ENCODE measurements around the gene IGSF22. TPM values are rescaled to one million over a fixed set of nuclear protein-coding genes. Genes with fewer than 3 reads are reported as not detected.

Gene IGSF22
- 0.04 TPM for polyA plus RNA-seq (2013, experiment 1 of 2)
- 0.08 TPM for polyA plus RNA-seq (2013, experiment 2 of 2)

DNA sequence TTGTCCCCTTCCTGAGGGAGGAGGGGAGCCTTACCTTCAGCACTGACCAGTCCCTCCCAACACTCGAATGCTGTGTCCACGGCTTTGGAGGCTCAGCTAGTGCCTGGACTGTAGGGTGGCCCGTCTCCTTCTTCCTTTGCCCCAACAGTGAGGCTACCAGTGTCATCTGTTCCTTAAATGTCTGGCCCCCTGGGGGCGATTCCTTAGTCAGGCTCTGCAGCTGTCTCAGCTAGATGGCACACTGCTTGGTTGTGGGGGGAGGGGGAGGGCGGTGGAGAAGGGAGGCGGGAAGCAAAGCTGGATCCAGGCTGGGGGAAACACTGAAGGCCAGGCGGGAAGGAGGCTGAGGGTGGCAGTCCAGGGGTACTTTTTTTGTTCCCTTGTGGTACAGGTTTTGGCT is at the start of gene IGSF22:
IGSF22 (minus strand) TSS at position 149 of the 400 bp plus-strand sequence. CDS start 1,952 bp downstream, outside the sequence.
- Histone ChIP-seq H2BK120ac (ENCODE audit: low read depth, low read length) (no peak within 1 kb of the TSS), H2BK12ac (ENCODE audit: low read length) (no peak within 1 kb of the TSS), H4K91ac (ENCODE audit: low read depth, low read length, poor library complexity) (no peak within 1 kb of the TSS), H3K4me3 (ENCODE audit: low read length in 2 of 2) (no peak within 1 kb of the TSS), H2AFZ (ENCODE audit: low read length) (no peak within 1 kb of the TSS), H3K14ac (ENCODE audit: low read length) (no peak within 1 kb of the TSS), H2BK5ac (ENCODE audit: low read length) (no peak within 1 kb of the TSS), H3K4ac (ENCODE audit: low read length) (no peak within 1 kb of the TSS), H3K36me3 (replicated peaks in 1 of 2; ENCODE audit: control insufficient read depth in 2 of 2, insufficient read depth in 2 of 2, low read length in 2 of 2) (peaks cover 0 to 2% of the 10 kb centered on the region in 2 donors), H2AK5ac (ENCODE audit: low read depth, low read length) (no peak within 1 kb of the TSS), H3K4me1 (ENCODE audit: control insufficient read depth in 2 of 2, insufficient read depth in 1 of 2, low read depth in 1 of 2, low read length in 2 of 2) (peaks cover 4 to 11% of the 10 kb centered on the region in 2 donors), H2BK15ac (ENCODE audit: low read length) (no peak within 1 kb of the TSS), H3K9ac (ENCODE audit: low read depth, low read length, poor library complexity) (peak within 1 kb of the TSS; percentile 65), H3K18ac (ENCODE audit: low read length) (peak within 1 kb of the TSS; percentile 68), H3K4me2 (ENCODE audit: insufficient read depth, low read length, poor library complexity, severe bottlenecking) (no peak within 1 kb of the TSS), H3K27me3 (ENCODE audit: control insufficient read depth in 3 of 3, insufficient read depth in 3 of 3, low read depth in 1 of 3, low read length in 3 of 3) (peaks cover 0 to 38% (median 0%) of the 10 kb centered on the region in 3 experiments), H3K9me3 (replicated peaks in 1 of 2; ENCODE audit: control insufficient read depth in 2 of 2, insufficient read depth in 1 of 2, low read depth in 1 of 2, low read length in 2 of 2) (no peaks in the 10 kb centered on the region), H3K23ac (ENCODE audit: low read depth, low read length, poor library complexity) (no peak within 1 kb of the TSS), H3K27ac (replicated peaks; ENCODE audit: low read length) (no peak within 1 kb of the TSS), H4K8ac (ENCODE audit: low read depth, low read length) (no peak within 1 kb of the TSS), H3K79me1 (ENCODE audit: low read depth, low read length) (no peaks in the 10 kb centered on the region)
- WGBS, 2 donors (ENCODE audit: extremely low coverage in 2 of 2, insufficient read length in 2 of 2, insufficient replicate concordance in 1 of 2), result no CpG with 5 or more reads among the region's 7 CpGs
- no peak for DNase-seq (ENCODE audit: low spot score)

DNA sequence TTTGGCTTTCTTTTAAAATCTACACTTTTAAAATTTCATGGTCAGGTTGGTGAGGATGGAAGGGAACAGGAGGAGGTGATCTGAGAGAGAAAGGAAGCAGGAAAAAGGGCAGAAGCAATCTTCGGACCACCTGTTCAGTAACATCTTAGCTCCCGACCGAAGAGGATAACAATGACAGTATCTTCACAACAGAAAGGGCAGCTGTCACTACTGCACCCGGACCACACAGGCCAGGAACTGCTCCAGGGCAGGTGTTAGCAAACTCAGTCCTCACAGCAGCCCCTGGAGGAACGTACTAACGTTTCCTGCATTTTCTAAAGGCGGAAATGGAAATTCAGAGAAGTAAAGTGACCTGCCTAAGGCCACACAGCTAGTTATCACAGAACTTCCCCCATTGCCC is 48.8 kb upstream of the IGSF22 start:
- Histone ChIP-seq H2BK15ac (ENCODE audit: low read length) (no peak overlapping the region), H3K9ac (ENCODE audit: low read depth, low read length, poor library complexity) (no peak overlapping the region), H3K4ac (ENCODE audit: low read length) (no peak overlapping the region), H3K36me3 (replicated peaks in 1 of 2; ENCODE audit: control insufficient read depth in 2 of 2, insufficient read depth in 2 of 2, low read length in 2 of 2) (no peaks in the 10 kb centered on the region), H3K14ac (ENCODE audit: low read length) (no peak overlapping the region), H4K91ac (ENCODE audit: low read depth, low read length, poor library complexity) (no peak overlapping the region), H2BK5ac (ENCODE audit: low read length) (no peak overlapping the region), H2BK12ac (ENCODE audit: low read length) (no peak overlapping the region), H2AFZ (ENCODE audit: low read length) (no peak overlapping the region), H2BK120ac (ENCODE audit: low read depth, low read length) (no peak overlapping the region), H4K8ac (ENCODE audit: low read depth, low read length) (no peak overlapping the region), H3K27me3 (ENCODE audit: control insufficient read depth in 3 of 3, insufficient read depth in 3 of 3, low read depth in 1 of 3, low read length in 3 of 3) (peaks cover 0 to 29% (median 0%) of the 10 kb centered on the region in 3 experiments), H3K4me1 (ENCODE audit: control insufficient read depth in 2 of 2, insufficient read depth in 1 of 2, low read depth in 1 of 2, low read length in 2 of 2) (no peaks in the 10 kb centered on the region), H3K23ac (ENCODE audit: low read depth, low read length, poor library complexity) (no peak overlapping the region), H3K4me2 (ENCODE audit: insufficient read depth, low read length, poor library complexity, severe bottlenecking) (no peak overlapping the region), H3K18ac (ENCODE audit: low read length) (no peak overlapping the region), H3K79me1 (ENCODE audit: low read depth, low read length) (no peaks in the 10 kb centered on the region), H3K27ac (replicated peaks; ENCODE audit: low read length) (no peak overlapping the region), H2AK5ac (ENCODE audit: low read depth, low read length) (no peak overlapping the region), H3K4me3 (ENCODE audit: low read length in 2 of 2) (no peak overlapping the region), H3K9me3 (replicated peaks in 1 of 2; ENCODE audit: control insufficient read depth in 2 of 2, insufficient read depth in 1 of 2, low read depth in 1 of 2, low read length in 2 of 2) (no peaks in the 10 kb centered on the region)
- WGBS, 2 donors (ENCODE audit: extremely low coverage in 2 of 2, insufficient read length in 2 of 2, insufficient replicate concordance in 1 of 2), result no CpG with 5 or more reads among the region's 7 CpGs
- DNase-seq (ENCODE audit: low spot score), result no peak

DNA sequence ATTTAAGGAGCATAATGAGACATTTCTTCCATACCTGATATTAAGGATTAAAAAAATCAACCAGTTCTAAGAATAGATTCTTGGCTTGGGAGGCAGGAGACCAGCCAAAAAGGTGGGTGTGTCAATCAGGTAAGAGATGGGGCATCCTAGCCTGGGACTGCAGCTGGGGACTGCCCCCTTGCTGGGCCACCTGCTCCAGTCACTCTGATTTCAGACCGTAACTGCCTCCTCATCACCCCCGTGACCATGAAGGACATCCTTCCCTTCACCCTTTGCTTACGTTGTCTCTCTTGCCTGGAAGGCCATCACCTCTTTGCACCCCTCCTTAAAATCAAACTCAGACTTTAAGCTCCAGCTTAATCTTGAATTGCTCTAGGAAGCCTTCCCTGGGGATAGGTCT is 47.7 kb upstream of the IGSF22 start:
- no peak overlapping the region for H4K91ac ChIP-seq (ENCODE audit: low read depth, low read length, poor library complexity)
- no peak overlapping the region for H2BK15ac ChIP-seq (ENCODE audit: low read length)
- no peak overlapping the region for H3K27ac ChIP-seq (replicated peaks; ENCODE audit: low read length)
- no peak overlapping the region for H3K4ac ChIP-seq (ENCODE audit: low read length)
- no peak overlapping the region for H3K4me3 ChIP-seq (ENCODE audit: low read length in 2 of 2)
- H3K36me3 ChIP-seq (replicated peaks in 1 of 2; ENCODE audit: control insufficient read depth in 2 of 2, insufficient read depth in 2 of 2, low read length in 2 of 2), result peaks cover 0 to 2% of the 10 kb centered on the region in 2 donors
- no peak overlapping the region for H2BK120ac ChIP-seq (ENCODE audit: low read depth, low read length)
- no peak overlapping the region for H4K8ac ChIP-seq (ENCODE audit: low read depth, low read length)
- no peak overlapping the region for H3K4me2 ChIP-seq (ENCODE audit: insufficient read depth, low read length, poor library complexity, severe bottlenecking)
- no peaks in the 10 kb centered on the region for H3K9me3 ChIP-seq (replicated peaks in 1 of 2; ENCODE audit: control insufficient read depth in 2 of 2, insufficient read depth in 1 of 2, low read depth in 1 of 2, low read length in 2 of 2)
- H2BK12ac ChIP-seq (ENCODE audit: low read length), result no peak overlapping the region
- H3K27me3 ChIP-seq (ENCODE audit: control insufficient read depth in 3 of 3, insufficient read depth in 3 of 3, low read depth in 1 of 3, low read length in 3 of 3), result peaks cover 0 to 21% (median 0%) of the 10 kb centered on the region in 3 experiments
- H3K79me1 ChIP-seq (ENCODE audit: low read depth, low read length), result no peaks in the 10 kb centered on the region
- H2AK5ac ChIP-seq (ENCODE audit: low read depth, low read length), result no peak overlapping the region
- no peak overlapping the region for H2BK5ac ChIP-seq (ENCODE audit: low read length)
- no peak overlapping the region for H3K18ac ChIP-seq (ENCODE audit: low read length)
- WGBS, 2 donors (ENCODE audit: extremely low coverage in 2 of 2, insufficient read length in 2 of 2, insufficient replicate concordance in 1 of 2), result no CpG with 5 or more reads among the region's 3 CpGs
- H3K4me1 ChIP-seq (ENCODE audit: control insufficient read depth in 2 of 2, insufficient read depth in 1 of 2, low read depth in 1 of 2, low read length in 2 of 2), result no peaks in the 10 kb centered on the region
- no peak for DNase-seq (ENCODE audit: low spot score)
- no peak overlapping the region for H3K23ac ChIP-seq (ENCODE audit: low read depth, low read length, poor library complexity)
- H3K9ac ChIP-seq (ENCODE audit: low read depth, low read length, poor library complexity), result no peak overlapping the region
- H2AFZ ChIP-seq (ENCODE audit: low read length), result no peak overlapping the region
- H3K14ac ChIP-seq (ENCODE audit: low read length), result no peak overlapping the region

DNA sequence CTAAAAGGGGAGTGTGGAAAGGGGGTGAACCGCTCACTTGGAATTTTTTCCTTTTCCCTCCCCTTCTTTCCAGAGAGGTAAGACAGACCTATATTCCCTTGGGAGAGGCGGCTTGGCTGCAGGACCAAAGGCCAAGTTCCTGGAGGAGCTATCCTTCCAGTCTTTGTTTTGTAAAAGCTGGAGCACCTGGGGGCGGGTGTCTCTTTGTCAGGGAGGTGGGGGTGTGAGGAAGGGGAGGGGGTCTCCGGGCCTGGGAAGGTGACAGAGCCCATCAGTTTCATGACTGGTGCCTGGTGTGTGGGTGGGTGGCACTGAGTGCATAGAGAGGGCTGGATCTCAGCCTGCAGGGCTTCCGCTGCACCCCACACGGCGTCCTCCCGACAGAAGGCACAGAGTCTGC is 47.1 kb upstream of the IGSF22 start:
- H4K8ac ChIP-seq (ENCODE audit: low read depth, low read length), result no peak overlapping the region
- no peak overlapping the region for H2AFZ ChIP-seq (ENCODE audit: low read length)
- no peak overlapping the region for H3K18ac ChIP-seq (ENCODE audit: low read length)
- H3K4me2 ChIP-seq (ENCODE audit: insufficient read depth, low read length, poor library complexity, severe bottlenecking), result no peak overlapping the region
- no peak overlapping the region for H3K9ac ChIP-seq (ENCODE audit: low read depth, low read length, poor library complexity)
- no peak overlapping the region for H2BK120ac ChIP-seq (ENCODE audit: low read depth, low read length)
- no peak overlapping the region for H2BK15ac ChIP-seq (ENCODE audit: low read length)
- no peak overlapping the region for H3K14ac ChIP-seq (ENCODE audit: low read length)
- no CpG with 5 or more reads among the region's 8 CpGs for WGBS, 2 donors (ENCODE audit: extremely low coverage in 2 of 2, insufficient read length in 2 of 2, insufficient replicate concordance in 1 of 2)
- no peak overlapping the region for H2BK12ac ChIP-seq (ENCODE audit: low read length)
- no peaks in the 10 kb centered on the region for H3K79me1 ChIP-seq (ENCODE audit: low read depth, low read length)
- H3K4me3 ChIP-seq (ENCODE audit: low read length in 2 of 2), result no peak overlapping the region
- H4K91ac ChIP-seq (ENCODE audit: low read depth, low read length, poor library complexity), result no peak overlapping the region
- H3K23ac ChIP-seq (ENCODE audit: low read depth, low read length, poor library complexity), result no peak overlapping the region
- peaks cover 0 to 21% (median 0%) of the 10 kb centered on the region in 3 experiments for H3K27me3 ChIP-seq (ENCODE audit: control insufficient read depth in 3 of 3, insufficient read depth in 3 of 3, low read depth in 1 of 3, low read length in 3 of 3)
- no peak overlapping the region for H2AK5ac ChIP-seq (ENCODE audit: low read depth, low read length)
- no peaks in the 10 kb centered on the region for H3K4me1 ChIP-seq (ENCODE audit: control insufficient read depth in 2 of 2, insufficient read depth in 1 of 2, low read depth in 1 of 2, low read length in 2 of 2)
- no peaks in the 10 kb centered on the region for H3K9me3 ChIP-seq (replicated peaks in 1 of 2; ENCODE audit: control insufficient read depth in 2 of 2, insufficient read depth in 1 of 2, low read depth in 1 of 2, low read length in 2 of 2)
- peaks cover 0 to 2% of the 10 kb centered on the region in 2 donors for H3K36me3 ChIP-seq (replicated peaks in 1 of 2; ENCODE audit: control insufficient read depth in 2 of 2, insufficient read depth in 2 of 2, low read length in 2 of 2)
- H3K4ac ChIP-seq (ENCODE audit: low read length), result no peak overlapping the region
- DNase-seq (ENCODE audit: low spot score), result no peak
- no peak overlapping the region for H3K27ac ChIP-seq (replicated peaks; ENCODE audit: low read length)
- H2BK5ac ChIP-seq (ENCODE audit: low read length), result no peak overlapping the region

Data from neuronal stem cell (in vitro differentiated cells).